NCI-H1930 (cell line): ENCODE results near the gene PRKCSH.
"Not testable (repeated sequence)": the region's sequence is repeated elsewhere in the genome, so short reads cannot be mapped to it uniquely, and the experiment has no call there.

Source experiments
- DNase-seq, 2 experiments: peaks; one replicate each; lab custom pipeline; 2025; lab: John Stamatoyannopoulos, UW

PRKCSH gene

GRCh38 chr19:11475343-11475742, 39.9 kb downstream of the PRKCSH start:
- not testable (repeated sequence) for DNase-seq

DNA sequence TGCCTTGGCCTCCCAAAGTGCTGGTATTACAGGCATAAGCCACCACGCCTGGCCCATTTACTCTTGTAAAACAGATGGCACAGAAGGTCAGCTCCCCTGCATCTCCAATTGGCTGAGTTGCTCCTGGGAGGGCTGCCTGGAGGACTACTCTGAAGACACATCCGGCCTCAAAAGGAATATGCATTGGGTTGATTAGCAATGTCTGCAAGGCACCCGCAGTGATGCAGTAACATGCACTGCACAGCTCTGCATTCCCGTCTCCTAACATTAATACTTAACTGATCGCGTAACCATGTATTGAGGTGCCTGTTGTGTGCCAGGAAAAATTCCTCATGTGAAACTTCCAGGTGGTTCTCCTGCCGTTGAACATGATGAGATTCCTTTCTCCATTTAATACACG, 40.4 kb downstream of the PRKCSH start:
- DNase-seq = no peak

- DNase-seq = no peak
Measured at GRCh38 chr19:11478167-11479089, 43.0 kb downstream of the PRKCSH start.

- DNase-seq = no peak
Measured at GRCh38 chr19:11479090-11479897, 43.9 kb downstream of the PRKCSH start.

- DNase-seq = no peak
Measured at GRCh38 chr19:11479898-11480714, 44.7 kb downstream of the PRKCSH start.

GRCh38 chr19:11480715-11481533, 45.5 kb downstream of the PRKCSH start, which contains the start of gene ELAVL3:
Gene ELAVL3, minus strand, starts transcription at chr19:11481046. Its CDS starts 438 bp downstream, at chr19:11480608.
- DNase-seq = peak; percentile 53 to 79

GRCh38 chr19:11481534-11482383, 46.3 kb downstream of the PRKCSH start:
- DNase-seq = peak; percentile 94

DNA sequence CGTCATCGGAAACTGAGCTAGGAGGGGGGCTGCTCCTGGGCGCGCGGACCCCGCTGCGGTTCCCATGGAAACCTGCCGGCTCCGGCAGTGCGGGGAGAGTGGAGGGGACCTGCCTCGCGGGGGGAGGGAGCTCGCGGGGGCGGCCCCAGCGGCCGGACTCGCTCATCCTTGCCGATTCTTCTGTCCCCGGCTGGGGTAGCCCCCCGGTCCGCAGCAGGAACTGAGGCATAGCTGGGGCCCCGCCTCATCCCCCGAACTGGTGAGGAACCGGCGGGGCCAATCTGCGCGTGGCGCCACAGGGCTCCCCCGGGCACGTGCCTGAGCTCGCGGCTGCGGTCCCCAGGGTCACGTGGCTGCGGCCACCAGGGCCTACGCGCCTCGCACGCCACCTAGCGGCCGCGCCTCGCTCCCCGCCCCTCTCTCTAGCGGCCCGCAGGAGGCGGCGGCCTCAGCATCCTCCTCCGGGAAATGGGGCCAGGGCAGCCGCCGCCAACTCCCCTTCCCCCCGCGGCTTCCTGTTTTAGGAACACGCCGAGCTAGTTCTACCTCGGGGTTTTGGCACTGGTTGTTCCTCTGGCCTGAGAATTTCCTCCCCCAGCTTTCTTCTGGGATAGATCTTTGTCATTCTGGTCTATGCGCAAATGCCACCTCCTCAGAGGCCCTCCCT, 47.1 kb downstream of the PRKCSH start:
- DNase-seq = peak; percentile 54 to 84

DNA sequence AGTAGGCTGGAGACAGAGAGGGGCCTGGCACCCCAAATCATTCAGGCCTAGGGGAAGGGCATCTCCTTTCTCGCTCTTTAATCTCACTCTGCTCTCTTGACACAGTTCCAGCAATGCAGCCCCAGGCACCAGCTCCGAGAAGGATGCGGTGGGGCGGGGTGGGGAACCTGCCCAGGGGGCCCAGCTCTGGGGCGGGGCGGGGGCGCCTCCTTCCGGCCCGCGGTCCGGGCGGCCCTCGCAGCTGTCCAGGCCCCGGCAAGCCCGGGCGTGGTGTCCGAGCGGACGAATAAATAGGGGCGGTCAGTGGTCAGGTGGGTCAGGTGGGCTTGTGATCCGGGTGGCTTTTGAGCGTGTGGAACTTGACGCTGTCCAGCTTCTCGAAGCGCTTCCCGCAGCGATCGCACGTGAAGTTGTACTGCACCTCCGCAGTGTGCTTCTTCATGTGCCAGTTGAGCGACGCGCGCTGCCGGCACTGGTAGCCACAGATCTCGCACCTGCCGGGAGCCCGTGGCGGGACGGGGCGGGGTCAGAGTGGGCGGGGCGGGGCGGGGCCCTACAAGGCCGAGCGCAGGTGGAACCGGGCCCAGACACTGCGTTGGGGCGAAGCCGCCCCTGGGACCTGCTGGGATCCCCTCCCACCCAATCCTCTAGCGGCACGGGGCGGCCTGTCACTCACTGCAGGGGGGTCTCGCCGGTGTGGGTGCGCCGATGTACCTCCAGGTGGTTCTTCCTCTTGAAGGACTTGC, 48.1 kb downstream of the PRKCSH start:
- no peak for DNase-seq

- no peak for DNase-seq
Measured at GRCh38 chr19:11485245-11485837, 49.9 kb downstream of the PRKCSH start.

GRCh38 chr19:11486661-11487503, 51.4 kb downstream of the PRKCSH start:
- DNase-seq = no peak

DNA sequence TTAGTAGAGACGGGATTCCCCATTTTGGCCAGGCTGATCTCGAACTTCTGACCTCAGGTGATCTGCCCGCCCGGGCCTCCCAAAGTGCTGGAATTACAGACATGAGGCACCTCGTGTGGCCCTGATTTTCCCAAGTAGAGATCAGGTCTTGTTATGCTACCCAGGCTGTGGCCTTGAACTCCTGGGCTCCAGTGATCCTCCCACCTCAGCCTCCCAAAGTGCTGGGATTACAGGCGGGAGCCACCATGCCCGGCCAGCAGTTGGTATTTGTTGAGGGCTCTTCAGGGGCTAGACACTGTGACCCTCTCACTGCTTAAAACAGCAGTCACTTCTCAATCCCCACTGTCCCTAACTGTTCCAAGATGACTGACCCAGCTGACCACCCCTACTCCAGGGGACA, 53.9 kb downstream of the PRKCSH start:
- DNase-seq = no peak

DNA sequence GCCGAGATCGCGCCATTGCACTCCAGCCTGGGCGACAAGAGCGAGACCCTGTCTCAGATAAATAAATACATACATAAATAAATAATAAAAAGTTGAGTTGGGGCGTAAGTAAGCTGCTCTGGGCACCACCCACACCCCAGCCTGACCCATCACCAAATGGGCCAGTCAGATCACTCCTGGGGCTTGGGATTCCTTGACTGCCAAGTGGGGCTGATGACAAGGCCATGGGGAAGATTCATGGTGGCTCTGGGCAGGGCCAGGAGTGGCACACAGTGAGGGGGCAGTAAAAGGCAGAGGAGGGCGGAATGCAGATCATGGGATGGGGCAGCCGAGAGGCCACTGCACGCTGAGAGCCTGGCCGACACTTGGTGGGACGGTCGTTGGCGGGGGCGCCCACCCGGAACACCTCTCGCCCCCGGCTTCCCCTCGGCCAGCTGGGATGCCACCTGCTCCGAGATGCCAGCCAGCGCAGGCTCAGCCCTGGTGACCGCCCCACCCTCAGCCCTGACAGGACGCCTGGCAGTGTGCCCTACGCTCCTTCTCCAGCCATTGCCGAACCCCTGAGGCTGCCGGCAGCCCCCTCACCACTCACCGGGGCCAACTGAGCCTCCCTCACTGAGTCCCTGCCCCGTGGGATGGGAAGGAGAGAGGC, 59.3 kb downstream of the PRKCSH start:
- DNase-seq = no peak

DNA sequence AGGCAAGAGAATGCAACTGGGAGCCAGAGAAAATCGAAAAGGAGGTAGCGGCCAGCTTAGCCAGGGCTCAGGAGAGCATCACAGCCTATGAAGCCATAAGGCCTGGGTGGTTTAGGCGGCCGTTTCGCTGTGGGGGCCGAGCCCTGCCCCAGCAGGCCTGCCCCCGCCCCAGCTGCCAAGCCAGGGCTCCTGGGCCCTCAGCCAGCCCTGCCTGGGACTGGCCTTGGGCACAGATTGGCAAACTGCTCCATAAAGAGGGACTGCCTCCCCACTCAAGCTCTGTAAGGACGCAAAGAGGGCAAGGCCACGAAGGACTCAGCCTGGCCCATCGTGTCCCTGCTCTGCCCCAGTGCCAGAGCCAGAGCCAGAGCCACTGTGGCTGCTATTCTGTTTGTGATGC, 60.0 kb downstream of the PRKCSH start:
- DNase-seq = no peak

GRCh38 chr19:11495885-11496284, 60.5 kb downstream of the PRKCSH start:
- no peak for DNase-seq

DNA sequence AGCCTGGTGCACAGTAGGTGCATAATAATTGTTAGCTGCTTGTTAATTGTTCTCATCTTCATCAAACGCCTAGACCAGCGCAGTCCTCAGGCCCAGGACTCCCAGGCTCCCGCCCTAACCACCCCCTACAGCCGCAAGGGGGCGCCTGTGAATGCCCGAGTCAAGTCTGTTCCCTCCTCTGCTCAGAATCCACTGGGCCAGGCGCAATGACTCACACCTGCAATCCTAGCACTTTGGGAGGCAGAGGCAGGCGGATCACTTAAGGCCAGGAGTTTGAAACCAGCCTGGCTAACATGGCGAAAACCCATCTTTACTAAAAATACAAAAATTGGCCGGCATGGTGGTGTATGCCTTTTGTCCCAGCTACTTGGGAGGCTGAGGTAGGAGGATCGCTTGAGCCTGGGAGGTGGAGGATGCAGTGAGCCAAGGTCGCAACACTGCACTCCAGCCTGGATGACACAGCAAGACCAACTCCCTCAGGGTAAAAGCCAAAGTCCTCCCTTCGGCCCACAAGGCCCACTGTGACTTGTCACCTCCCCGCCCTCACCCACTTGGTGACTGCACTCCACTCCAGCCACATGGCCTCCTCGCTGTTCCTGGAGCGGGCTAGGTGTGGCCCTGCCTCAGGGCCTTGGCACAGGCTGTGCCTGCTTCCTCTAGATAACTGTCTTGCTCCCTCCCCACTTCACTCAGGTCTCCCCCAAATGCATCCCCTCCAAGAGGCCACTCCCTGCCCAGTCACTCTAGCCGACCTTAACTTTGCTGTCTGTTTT, 61.1 kb downstream of the PRKCSH start:
- peak in 1 of 2 experiments; percentile 48 for DNase-seq
